ENCODE data around the gene ITPKB.
A peak's percentile ranks its signal among the peaks of the same experiment; 100 is the strongest.

The ITPKB gene

GRCh38 chr1:226677027-226678020 lies 61.8 kb downstream of the ITPKB start:
- no peak overlapping the region for H3K4me3 ChIP-seq (ENCODE audit: low read depth, low read length)
- peak; percentile 71 for DNase-seq (ENCODE audit: low read depth)

- DNase-seq (ENCODE audit: low read depth) = no peak
- H3K4me3 ChIP-seq (ENCODE audit: low read depth, low read length) = no peak overlapping the region
These were observed 62.7 kb downstream of the ITPKB start for GRCh38 chr1:226676381-226676780.

GRCh38 chr1:226675715-226676357 lies 63.2 kb downstream of the ITPKB start:
- no peak for DNase-seq (ENCODE audit: low read depth)
- H3K4me3 ChIP-seq (ENCODE audit: low read depth, low read length) = no peak overlapping the region

- H3K4me3 ChIP-seq (ENCODE audit: low read depth, low read length) = no peak overlapping the region
- no peak for DNase-seq (ENCODE audit: low read depth)
These were observed 64.0 kb downstream of the ITPKB start for GRCh38 chr1:226674892-226675714.

GRCh38 chr1:226672339-226672762 lies 66.7 kb downstream of the ITPKB start:
- H3K4me3 ChIP-seq (ENCODE audit: low read depth, low read length) = no peak overlapping the region
- DNase-seq (ENCODE audit: low read depth) = no peak

- no peak overlapping the region for H3K4me3 ChIP-seq (ENCODE audit: low read depth, low read length)
- DNase-seq (ENCODE audit: low read depth) = no peak
These were observed 67.8 kb downstream of the ITPKB start for GRCh38 chr1:226671277-226671676.

GRCh38 chr1:226670073-226670472 lies 69.0 kb downstream of the ITPKB start:
- DNase-seq (ENCODE audit: low read depth) = no peak
- no peak overlapping the region for H3K4me3 ChIP-seq (ENCODE audit: low read depth, low read length)

GRCh38 chr1:226668173-226668560 lies 70.9 kb downstream of the ITPKB start:
- no peak overlapping the region for H3K4me3 ChIP-seq (ENCODE audit: low read depth, low read length)
- DNase-seq (ENCODE audit: low read depth) = no peak

- H3K4me3 ChIP-seq (ENCODE audit: low read depth, low read length) = no peak overlapping the region
- no peak for DNase-seq (ENCODE audit: low read depth)
These were observed 72.4 kb downstream of the ITPKB start for GRCh38 chr1:226666692-226667091.

GRCh38 chr1:226666164-226666506 lies 72.9 kb downstream of the ITPKB start:
- no peak for DNase-seq (ENCODE audit: low read depth)
- no peak overlapping the region for H3K4me3 ChIP-seq (ENCODE audit: low read depth, low read length)

- no peak for DNase-seq (ENCODE audit: low read depth)
- no peak overlapping the region for H3K4me3 ChIP-seq (ENCODE audit: low read depth, low read length)
These were observed 73.4 kb downstream of the ITPKB start for GRCh38 chr1:226665505-226666163.

- DNase-seq (ENCODE audit: low read depth) = peak; percentile 51
- H3K4me3 ChIP-seq (ENCODE audit: low read depth, low read length) = no peak overlapping the region
These were observed 74.5 kb downstream of the ITPKB start for GRCh38 chr1:226664413-226665101.

GRCh38 chr1:226663327-226663704 lies 75.8 kb downstream of the ITPKB start:
- DNase-seq (ENCODE audit: low read depth) = no peak
- H3K4me3 ChIP-seq (ENCODE audit: low read depth, low read length) = no peak overlapping the region

GRCh38 chr1:226662642-226663326 lies 76.3 kb downstream of the ITPKB start:
- H3K4me3 ChIP-seq (ENCODE audit: low read depth, low read length) = no peak overlapping the region
- DNase-seq (ENCODE audit: low read depth) = peak; percentile 97

GRCh38 chr1:226661965-226662364 lies 77.1 kb downstream of the ITPKB start:
- DNase-seq (ENCODE audit: low read depth) = no peak
- no peak overlapping the region for H3K4me3 ChIP-seq (ENCODE audit: low read depth, low read length)

- DNase-seq (ENCODE audit: low read depth) = no peak
- H3K4me3 ChIP-seq (ENCODE audit: low read depth, low read length) = no peak overlapping the region
These were observed 77.8 kb downstream of the ITPKB start for GRCh38 chr1:226661271-226661670.

GRCh38 chr1:226660410-226661182 lies 78.5 kb downstream of the ITPKB start:
- DNase-seq (ENCODE audit: low read depth) = no peak
- no peak overlapping the region for H3K4me3 ChIP-seq (ENCODE audit: low read depth, low read length)

- no peak for DNase-seq (ENCODE audit: low read depth)
- H3K4me3 ChIP-seq (ENCODE audit: low read depth, low read length) = no peak overlapping the region
These were observed 79.4 kb downstream of the ITPKB start for GRCh38 chr1:226659641-226660040.
